GM21381 (cell line): Measurements from ENCODE around the gene PPP2R5A.
"Not testable (repeated sequence)": the region's sequence is repeated elsewhere in the genome, so short reads cannot be mapped to it uniquely, and the experiment has no call there.

ENCODE experiments used
- ATAC-seq: cut with Tn5 transposase; IDR thresholded peaks from one replicate; pipeline ENCODE4 v1.9.1; 2021; ENCODE audit warnings: mild to moderate bottlenecking, moderate library complexity; ENCODE audit not compliant: unreplicated experiment

Gene PPP2R5A

DNA sequence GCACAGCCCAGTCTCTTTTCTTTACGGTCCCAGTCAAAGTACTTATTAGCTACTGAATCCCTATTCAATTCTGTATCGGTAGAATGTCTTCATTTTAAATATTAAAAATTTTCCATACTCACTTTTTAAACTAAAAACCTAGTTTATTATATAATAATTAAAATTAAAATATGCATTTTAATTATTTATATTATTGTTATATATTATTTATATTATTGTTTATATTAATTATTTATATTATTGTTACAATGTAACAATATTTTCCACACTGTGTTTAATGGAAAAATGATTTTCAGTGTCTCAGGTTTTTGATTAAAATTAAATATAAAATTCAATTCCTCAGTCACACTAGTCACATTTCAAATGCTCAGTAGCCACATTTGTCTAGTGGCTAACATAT lies 18.2 kb upstream of the PPP2R5A start:
- no peak for ATAC-seq

DNA sequence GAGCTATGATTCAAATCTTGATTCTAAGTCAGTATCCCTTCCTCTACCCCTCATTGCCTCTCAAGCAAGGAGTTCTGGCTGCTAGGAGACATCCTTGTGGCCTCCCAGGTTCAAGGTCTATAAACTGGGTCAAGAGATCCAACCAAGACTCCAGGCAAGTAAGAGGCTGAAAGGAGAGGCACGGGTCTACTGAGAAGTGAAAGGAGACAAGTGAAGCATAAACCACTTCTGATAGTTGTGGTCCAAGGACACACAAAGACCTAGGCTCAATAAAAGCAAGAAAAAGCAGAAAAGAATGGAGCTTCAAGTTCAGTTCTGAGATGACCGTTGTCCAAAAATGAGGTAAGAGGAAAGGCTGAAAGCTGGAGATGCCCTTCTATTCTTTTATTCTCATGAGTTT lies 17.8 kb upstream of the PPP2R5A start:
- no peak for ATAC-seq

DNA sequence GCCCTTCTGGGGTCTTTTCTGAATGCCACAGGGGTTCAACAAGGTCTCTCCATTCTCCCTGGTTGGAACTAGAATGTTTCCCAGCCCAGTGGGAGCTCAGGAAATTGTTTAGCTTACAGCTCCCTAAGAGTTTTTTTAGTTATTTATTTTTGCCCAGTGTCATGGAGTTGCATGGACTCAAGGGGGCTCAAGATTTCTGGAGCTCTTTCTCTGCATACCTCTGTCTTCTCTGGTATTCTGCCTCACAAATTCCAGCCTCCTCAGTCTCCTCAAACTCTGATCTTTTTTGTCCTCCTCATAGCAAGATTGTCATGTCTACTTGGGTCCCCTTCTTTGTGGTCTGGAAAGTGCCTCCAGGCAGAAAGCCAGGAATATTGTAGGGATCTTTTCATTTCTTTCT lies 15.9 kb upstream of the PPP2R5A start:
- ATAC-seq: no peak

DNA sequence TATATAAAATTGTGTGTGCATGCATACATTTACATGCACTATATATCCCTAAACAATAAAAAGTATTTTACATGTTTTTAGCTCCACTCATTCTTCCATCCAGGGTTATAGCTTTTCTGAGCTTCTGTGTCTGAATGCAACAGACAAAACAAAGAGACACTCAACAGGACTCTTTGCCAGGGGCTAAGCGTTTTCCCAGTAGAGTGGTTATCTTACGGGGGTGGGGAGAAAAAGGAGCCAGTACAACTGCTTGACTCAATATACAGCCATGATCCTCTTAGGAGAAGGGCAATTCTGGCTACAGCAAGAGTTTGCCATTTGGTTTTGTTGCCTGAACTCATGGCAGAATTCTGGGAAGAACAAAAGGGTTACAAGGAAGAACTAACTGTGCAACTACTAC lies 14.6 kb upstream of the PPP2R5A start:
- no peak for ATAC-seq

DNA sequence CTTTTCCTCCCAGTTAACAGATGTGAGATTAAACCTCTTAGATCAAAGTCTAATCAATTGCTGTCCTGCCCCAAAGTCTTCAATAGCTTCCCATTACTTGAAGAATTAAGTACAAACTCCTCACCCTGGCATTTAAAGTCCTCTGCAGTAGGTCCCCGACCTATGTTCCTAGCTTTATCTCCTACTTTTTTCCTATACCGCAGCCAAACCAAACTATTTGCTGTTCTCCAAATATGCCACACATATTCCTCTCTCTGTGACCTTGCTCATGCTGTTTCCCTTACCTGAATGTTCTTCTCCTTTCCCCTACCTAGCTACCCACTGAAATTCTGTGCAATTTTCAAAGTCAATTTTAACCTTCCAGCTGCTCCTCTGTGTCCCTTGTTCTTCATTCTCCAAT lies 14.0 kb upstream of the PPP2R5A start:
- no peak for ATAC-seq

DNA sequence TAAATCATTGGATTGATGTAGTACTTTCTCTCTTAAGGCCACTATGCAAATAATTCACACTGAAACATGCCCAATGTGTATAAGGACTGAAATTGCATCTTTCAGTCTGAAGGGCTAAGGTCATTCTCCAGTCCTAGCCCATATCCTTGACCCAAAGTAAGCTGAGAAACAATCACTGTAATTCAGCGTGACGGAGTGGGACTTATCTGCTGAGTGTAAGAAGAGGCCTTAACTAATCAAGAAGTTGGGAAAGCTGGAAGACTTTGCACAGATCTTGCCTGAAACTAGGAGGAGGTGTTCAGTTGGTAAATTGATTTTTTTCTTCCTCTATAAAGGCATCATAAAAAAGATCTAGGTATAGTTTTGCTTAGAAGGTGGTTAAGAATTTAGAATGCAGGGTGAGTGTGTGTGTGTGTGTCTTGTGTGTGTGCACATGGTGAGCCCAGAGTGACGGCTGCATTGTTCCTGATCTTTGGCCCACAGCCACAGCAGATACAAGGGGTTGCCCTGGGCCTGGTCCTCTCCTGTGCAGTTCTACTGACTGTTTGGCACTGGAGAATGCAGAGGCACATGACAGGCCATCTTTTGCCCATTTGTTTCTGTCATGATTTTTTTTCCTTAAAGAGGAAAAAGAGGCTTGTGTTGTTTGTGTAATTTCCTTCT lies 13.3 kb upstream of the PPP2R5A start:
- ATAC-seq: no peak

DNA sequence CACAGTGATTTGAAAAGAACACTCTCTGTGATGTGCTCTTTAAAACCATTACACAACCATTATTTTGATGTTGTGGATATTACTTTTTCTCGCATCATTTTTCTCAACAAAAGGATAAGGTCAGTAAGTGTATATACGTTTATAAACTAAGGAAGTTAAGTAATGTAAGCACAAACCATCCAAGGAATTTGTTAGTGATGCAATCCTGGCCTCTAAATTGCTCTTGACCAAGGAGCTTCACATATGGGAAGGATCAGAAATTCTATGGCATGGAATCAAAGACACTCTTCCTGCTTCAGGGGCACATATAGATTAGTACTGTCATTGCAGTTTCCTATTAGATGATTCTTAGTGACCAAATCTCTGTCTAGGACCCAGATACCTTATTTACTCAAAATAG lies 3.6 kb upstream of the PPP2R5A start:
- no peak for ATAC-seq

DNA sequence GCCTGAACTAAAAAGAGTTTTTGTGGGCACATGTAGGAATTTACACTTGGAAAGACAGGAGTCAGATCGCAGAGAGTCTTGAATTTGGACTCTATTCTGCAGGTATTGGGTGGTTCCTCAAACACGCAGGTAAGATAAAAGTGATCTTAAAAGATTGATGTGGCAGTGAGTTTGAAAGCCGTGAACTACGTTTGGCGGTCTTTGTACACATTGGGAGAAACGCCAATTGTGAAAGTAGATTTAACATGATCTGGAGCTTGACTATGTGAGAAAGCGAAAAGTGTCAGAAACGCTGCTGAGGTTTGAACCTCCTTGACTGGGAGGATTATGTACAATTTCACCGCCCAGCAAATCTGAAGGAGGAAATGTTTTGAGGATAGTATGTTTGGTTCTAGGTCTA lies 1.5 kb upstream of the PPP2R5A start:
- no peak for ATAC-seq

DNA sequence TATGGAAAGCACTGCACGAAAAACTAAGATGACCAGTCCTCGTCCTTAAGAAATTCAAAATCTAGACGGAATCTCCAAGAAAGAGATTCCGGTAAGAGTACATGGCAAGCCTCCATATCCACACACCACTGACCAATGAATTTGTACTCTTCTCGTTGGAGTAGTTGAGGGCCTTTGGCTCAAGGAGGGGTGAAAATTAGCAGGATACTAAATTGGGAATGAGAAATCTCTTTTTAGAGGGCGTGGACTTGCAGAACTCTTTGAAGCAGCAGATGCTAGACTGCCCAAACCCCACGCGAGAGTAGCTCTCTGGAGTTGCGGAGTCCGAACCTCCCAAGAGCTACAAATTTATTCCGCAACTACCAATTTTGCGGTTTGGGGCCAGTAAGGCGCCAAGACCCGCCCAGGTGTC lies 872 bp upstream of the PPP2R5A start:
- no peak for ATAC-seq

DNA sequence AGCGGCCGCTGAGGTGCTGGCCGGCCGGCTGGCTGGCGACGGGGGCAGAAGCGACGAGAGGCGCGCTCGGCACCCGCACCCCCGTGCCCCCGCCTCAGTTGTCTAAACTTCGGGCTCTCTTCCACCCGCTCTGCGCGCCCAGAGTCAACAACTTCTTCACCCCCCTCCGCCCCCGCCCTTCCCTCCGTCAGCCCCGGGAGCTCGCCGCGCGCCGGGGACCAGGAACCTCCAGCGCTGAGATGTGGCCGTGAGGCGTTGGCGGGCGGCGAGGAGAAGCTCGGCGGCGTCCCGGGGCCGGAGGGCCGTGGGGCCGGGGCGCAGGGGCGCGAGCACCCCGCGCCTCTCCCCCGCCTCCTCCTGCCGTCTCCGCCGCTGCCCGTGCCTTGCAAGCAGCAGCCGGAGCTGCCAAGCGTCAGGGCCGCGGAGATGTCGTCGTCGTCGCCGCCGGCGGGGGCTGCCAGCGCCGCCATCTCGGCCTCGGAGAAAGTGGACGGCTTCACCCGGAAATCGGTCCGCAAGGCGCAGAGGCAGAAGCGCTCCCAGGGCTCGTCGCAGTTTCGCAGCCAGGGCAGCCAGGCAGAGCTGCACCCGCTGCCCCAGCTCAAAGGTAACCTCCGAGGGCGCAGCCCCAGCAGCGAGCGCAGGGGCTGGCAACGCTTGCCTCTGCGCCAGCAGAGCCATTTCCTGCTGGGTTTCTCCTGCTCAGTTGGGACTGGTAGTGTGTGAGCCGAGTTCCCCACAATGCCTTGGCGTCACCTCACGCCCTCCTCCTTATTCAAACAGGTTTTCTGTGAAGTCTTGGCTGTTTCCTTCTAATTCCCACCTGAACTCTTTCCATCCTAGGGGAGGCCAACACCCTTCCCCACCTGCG lies 710 bp downstream of the PPP2R5A start:
- peak; percentile 13 for ATAC-seq

DNA sequence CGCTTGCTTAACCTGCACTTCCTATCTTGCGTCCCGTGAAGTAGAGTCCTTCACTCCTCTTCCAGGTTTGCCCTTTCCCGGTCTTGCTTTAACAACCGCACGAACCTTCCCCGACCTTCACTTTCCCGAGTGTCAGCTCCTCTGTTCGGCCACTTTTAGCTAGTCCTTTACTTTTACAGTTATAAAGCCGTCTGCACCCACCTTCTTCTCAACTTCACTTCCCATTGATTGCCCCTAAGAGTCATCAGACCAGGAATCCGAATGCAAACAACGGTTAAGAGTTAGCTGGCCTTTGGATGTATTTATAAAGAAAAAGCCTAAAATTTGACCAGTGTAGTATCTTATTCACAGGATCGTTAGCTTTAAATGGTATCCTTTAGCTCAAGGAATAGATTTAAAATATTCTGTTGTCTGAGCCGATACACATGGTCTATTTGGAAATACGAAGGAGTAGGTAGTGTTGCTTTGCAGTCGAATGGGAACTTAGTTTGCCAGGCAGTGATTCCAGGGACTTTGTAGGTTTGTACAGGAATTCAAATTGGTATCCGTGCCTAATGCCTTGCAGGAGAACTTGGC lies 1.4 kb downstream of the PPP2R5A start:
- ATAC-seq: no peak

DNA sequence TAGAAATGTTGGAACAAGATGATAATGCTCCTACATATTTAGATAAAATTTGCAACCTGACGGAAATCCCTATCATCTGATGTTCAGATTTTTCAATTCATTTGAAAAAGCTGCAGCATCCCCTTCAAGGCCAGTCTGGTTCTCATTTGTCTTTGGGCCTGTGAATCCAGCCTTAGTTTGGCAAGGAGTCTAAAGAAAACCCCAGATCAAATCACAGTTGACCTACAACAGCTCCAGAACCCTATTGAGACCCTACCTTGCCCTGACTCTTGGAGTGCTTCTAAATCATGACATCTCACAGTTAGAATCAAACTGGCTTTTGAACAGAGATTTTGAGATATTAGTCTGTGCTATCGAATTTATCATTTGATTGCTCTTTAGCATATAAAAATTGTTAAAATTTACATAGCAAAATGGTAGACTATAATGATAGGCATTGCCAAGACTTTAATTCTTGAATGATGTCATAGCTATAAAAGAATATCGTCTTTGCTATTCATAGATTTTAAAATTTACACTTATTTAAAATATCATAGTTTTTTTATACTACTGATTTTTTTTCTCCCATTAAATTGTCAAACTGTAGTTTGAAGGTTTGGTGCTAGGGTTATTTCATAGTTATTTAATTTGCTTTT lies 2.2 kb downstream of the PPP2R5A start:
- no peak for ATAC-seq

DNA sequence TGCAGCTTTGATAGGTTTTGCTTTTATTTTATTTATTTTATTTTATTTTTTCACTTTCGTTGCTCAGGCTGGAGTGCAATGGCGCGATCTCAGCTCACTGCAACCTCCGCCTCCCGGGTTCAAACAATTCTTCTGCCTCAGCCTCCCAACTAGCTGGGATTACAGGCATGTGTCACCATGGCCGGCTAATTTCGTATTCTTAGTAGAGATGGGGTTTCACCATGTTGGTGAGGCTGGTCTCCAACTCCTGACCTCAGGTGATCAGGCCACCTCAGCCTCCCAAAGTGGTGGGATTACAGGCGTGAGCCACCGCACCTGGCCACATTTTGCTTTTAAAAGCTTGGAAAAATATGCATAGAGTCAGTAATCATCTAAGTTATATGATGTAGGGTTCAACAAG lies 2.8 kb downstream of the PPP2R5A start:
- not testable (repeated sequence) for ATAC-seq

DNA sequence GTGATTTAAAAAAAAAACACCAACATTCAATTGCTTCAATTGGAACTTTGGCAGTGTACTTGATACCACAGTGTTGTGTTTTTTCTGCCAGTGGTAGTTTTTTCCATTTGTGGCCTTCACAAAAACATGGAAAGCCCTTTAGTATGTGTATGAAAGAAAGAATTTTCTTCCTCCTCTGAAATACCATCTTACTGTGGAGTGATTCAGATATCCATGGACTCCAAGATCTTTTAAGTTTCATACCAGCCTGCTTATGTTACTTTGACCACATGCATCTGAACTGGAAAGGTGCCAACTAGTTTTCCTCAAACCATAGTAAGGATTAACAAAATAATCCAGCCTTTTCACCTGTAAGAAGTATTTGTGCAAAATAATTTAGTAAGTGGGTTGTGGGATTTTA lies 3.4 kb downstream of the PPP2R5A start:
- no peak for ATAC-seq

DNA sequence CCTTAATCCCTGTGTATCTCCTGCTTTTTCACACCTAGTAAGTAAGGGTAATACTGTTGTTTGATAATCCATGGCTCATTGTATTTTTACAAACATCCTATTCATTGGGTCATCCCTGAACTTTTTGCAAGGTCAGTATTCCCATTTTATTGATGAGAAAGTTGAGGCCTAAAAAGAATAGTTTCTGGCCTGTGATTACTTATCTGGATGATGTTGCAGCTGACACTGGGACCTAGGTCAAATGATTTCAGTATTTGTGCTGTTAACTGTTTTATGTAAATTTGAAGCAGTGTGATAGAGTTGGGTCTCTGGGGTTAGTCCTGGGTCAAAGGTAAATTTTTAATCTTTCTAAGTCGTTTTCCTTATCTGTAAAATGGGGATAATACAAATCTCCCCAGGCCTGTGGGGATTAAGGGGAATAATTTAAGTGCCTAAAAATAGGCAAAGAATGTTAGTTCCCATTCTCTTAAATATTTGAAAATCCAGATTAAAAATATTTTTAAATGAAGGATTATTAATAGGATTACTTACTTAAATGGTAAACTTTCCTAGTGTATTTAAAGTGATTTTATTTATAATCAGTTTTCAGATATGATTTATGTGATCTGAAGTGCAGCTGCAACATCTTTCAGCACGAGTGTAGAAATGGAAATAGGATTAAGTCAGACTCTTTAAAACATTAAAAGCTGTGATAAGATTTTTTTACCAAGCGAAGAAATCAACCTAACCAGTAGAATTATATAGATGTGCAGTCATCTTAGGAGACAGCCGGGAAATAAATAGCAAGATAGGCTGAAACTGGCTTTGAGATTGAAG lies 4.3 kb downstream of the PPP2R5A start:
- no peak for ATAC-seq

DNA sequence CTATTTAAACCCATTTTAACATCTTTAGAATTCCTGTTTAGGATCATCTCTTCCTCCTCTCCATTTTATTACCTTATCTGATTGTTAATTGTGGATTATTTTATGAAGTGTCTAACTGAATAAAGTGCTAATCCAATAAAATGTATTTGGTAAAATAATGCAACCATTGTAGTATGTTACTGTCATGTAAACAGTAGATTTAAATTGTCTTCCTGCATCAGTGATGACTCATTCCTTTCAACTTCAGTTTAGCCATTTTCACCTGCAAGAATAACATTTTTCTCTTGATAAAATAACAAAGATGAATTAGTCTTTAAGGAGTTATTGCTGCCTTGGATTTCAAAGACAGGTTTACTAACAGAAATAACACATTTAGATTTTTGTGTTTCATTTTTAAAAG lies 5.4 kb downstream of the PPP2R5A start:
- no peak for ATAC-seq

DNA sequence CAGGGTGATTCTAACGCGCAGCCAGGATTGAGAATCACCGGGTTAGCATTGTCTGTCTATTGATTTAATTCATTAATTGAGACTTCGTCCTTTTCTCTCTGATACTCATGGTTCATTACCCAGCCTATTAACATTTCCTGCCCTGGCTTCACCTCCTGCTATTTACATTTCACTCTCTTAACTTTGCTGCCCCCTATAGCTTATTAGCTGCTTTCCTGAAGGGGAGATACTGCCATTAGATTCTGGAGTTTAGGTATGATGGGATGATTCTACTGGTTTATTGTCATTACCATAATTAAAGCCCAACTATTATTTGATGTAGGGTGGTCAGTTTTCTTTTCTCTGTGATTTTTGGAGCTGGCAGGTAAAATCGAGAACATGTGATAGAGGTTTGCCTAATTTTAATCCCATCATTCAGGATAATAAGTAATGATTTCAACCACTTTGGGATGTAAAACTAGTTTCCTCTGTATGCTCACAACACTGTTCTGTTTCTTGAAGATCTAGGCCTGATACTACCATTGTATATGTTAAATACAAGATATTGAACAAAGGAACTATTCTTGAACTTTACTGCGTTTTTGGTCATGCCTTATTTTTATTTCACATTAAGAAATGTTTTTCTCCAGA lies 6.4 kb downstream of the PPP2R5A start:
- ATAC-seq: peak; percentile 46

DNA sequence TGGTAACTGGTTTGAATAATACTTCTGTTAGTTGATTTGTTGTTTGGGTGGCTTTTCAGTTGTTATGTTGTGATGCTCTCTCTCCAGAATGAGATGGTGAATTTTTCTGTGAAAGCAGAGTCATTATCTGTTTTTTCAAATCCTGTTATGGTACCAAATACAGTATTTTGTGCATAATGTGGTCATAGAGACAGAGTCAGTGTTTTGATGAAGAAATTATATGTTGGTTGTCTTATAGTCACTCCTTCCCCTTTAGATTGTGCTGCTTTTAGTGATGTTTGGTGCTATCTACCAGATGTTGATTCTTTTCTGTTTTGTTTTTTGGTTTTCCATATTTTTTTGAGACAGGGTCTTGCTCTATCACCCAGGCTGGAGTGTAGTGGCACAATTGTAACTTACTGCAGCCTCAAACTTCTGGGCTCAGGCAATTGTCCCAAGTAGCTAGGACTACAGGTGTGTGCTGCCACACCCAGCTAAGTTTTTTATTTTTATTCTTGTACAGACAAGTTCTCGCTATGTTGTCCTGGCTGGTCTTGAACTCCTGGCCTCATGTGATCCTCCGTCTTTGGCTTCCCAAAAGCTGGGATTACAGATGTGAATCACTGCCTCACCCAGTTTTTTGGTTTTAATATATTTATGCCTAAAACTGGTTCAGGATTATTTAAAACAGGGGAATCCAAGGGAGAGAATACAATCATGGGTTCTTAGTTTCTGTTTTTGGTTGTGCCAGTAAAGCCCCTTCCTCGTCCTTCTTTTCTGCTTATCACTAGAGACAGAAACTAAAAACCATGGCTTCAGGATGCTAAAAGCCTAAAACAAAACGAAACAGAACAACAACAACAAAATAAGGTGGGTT lies 7.3 kb downstream of the PPP2R5A start:
- ATAC-seq: no peak

DNA sequence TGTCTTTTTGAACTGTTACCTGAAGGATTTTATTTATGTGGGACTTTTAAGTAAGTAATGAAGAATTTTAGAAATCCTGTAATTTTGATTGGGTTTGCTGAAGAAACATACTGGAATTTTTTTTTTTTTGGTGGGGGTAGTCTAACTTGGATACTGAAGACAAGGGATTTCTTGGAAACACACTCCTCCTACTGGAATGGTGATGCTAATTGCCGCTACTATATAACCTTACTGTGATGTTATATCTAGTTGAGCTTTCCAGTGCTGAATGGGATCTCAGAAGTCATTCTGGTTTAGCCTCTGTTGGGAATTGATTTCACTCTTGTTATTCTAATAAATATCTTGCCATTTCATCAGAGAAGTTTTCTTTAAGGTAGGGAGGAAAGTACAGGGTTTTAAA lies 8.4 kb downstream of the PPP2R5A start:
- ATAC-seq: no peak
